IMR-90 (cell line): ENCODE data around the gene DCAF6. TPM values are rescaled to one million over a fixed set of nuclear protein-coding genes. Genes with fewer than 3 reads are reported as not detected.
A peak's percentile ranks its signal among the peaks of the same experiment; 100 is the strongest.

ENCODE experiments used
- ATAC-seq: fragments of 200-7000 bp; cut with Tn5 transposase; 2 replicates; pipeline ENCODE4 v1.9.1; 2020; ENCODE audit warnings: low read depth, mild to moderate bottlenecking, moderate library complexity
- BruUV-seq: library from RNA; stranded (reverse); fragments of 400-500 nt; replicated peaks from 2 replicates; lab custom pipeline; 2021; lab: Mats Ljungman, UMichigan
- CTCF ChIA-PET: fragments of 300-600 bp; formaldehyde crosslinking; extraction: SDS; loops from one replicate; lab custom pipeline; 2021; ENCODE audit warnings: antibody characterized with exemption; lab: Yijun Ruan, JAX
- POLR2A ChIA-PET: fragments of 300-600 bp; sonication (Branson Sonifier 250); formaldehyde crosslinking; loops from one replicate; lab custom pipeline; 2022; ENCODE audit warnings: antibody characterized with exemption; ENCODE audit not compliant: unreplicated experiment; lab: Charles Lee
- DNase-seq: peaks from one replicate; pipeline ENCODE4 v3.0.0; 2013
- H2AFZ ChIP-seq: replicated peaks from 2 replicates; pipeline ENCODE3; 2013; ENCODE audit warnings: low read length, mild to moderate bottlenecking; ENCODE audit not compliant: poor library complexity
- H2AK5ac ChIP-seq: 2 replicates; pipeline ENCODE4 v1.6.1; 2013; ENCODE audit warnings: low read depth, low read length, inconsistent platforms
- H2AK9ac ChIP-seq: replicated peaks from 2 replicates; pipeline ENCODE3; 2013; ENCODE audit warnings: mild to moderate bottlenecking, low read depth, low read length, moderate library complexity; ENCODE audit not compliant: poor library complexity
- H2BK120ac ChIP-seq: 2 replicates; pipeline ENCODE4 v1.6.1; 2013; ENCODE audit warnings: low read depth, low read length, inconsistent platforms
- H2BK15ac ChIP-seq: 3 replicates; pipeline ENCODE4 v1.6.1; 2013; ENCODE audit warnings: low read depth, low read length, inconsistent platforms
- H2BK20ac ChIP-seq: 2 replicates; pipeline ENCODE4 v1.6.1; 2013; ENCODE audit warnings: low read depth, mild to moderate bottlenecking, inconsistent platforms, low read length, moderate library complexity
- H2BK5ac ChIP-seq: 2 replicates; pipeline ENCODE4 v1.6.1; 2013; ENCODE audit warnings: mild to moderate bottlenecking, low read depth, low read length, inconsistent platforms; ENCODE audit not compliant: poor library complexity, severe bottlenecking
- H3K14ac ChIP-seq: replicated peaks from 2 replicates; pipeline ENCODE4 v1.6.1; 2013; ENCODE audit warnings: low read depth, low read length, inconsistent platforms
- H3K18ac ChIP-seq: 2 replicates; pipeline ENCODE4 v1.6.1; 2013; ENCODE audit warnings: low read depth, low read length, control low read depth
- H3K23ac ChIP-seq: 2 replicates; pipeline ENCODE4 v1.6.1; 2013; ENCODE audit warnings: low read depth, low read length, inconsistent platforms
- H3K27ac ChIP-seq: 2 replicates; pipeline ENCODE4 v1.5.1; 2013; ENCODE audit warnings: mild to moderate bottlenecking, control low read depth, low read length; ENCODE audit not compliant: insufficient read depth
- H3K27me3 ChIP-seq: 2 replicates; pipeline ENCODE4 v1.6.1; 2013; ENCODE audit warnings: low read length; ENCODE audit not compliant: control insufficient read depth, insufficient read depth
- H3K36me3 ChIP-seq: 2 replicates; pipeline ENCODE4 v1.6.1; 2013; ENCODE audit warnings: low read length, mixed read lengths; ENCODE audit not compliant: control insufficient read depth, insufficient read depth
- H3K4ac ChIP-seq: 2 replicates; pipeline ENCODE4 v1.6.1; 2013; ENCODE audit warnings: low read depth, low read length, inconsistent platforms
- H3K4me1 ChIP-seq: 2 replicates; pipeline ENCODE4 v1.6.1; 2013; ENCODE audit warnings: low read length, mixed read lengths; ENCODE audit not compliant: control insufficient read depth, insufficient read depth
- H3K4me2 ChIP-seq: 2 replicates; pipeline ENCODE4 v1.6.1; 2013; ENCODE audit warnings: low read depth, mild to moderate bottlenecking, control low read depth, low read length, moderate library complexity
- H3K4me3 ChIP-seq: 2 replicates; pipeline ENCODE4 v1.5.1; 2013; ENCODE audit warnings: low read depth, mild to moderate bottlenecking, control low read depth, low read length, moderate library complexity; ENCODE audit not compliant: insufficient read depth
- H3K56ac ChIP-seq: 2 replicates; pipeline ENCODE4 v1.6.1; 2013; ENCODE audit warnings: low read length, inconsistent platforms; ENCODE audit not compliant: insufficient read depth; ENCODE audit errors: extremely low read depth
- H3K79me1 ChIP-seq, 2 experiments: 2 replicates each; pipeline ENCODE4 v1.6.1; 2013; ENCODE audit warnings: low read length in 2 of 2, inconsistent platforms in 1 of 2, low read depth in 1 of 2
- H3K9ac ChIP-seq: 2 replicates; pipeline ENCODE4 v1.6.1; 2013; ENCODE audit warnings: low read depth, low read length, control low read depth
- H3K9me1 ChIP-seq: 2 replicates; pipeline ENCODE4 v1.6.1; 2013; ENCODE audit warnings: low read length, inconsistent platforms; ENCODE audit not compliant: insufficient read depth
- H3K9me3 ChIP-seq: 2 replicates; pipeline ENCODE4 v1.6.1; 2013; ENCODE audit warnings: low read length; ENCODE audit not compliant: control insufficient read depth, insufficient read depth
- H4K20me1 ChIP-seq: 2 replicates; pipeline ENCODE4 v1.6.1; 2013; ENCODE audit warnings: low read length, inconsistent platforms; ENCODE audit not compliant: insufficient read depth
- H4K5ac ChIP-seq: 2 replicates; pipeline ENCODE4 v1.6.1; 2013; ENCODE audit warnings: mild to moderate bottlenecking, low read depth, low read length, control low read depth
- H4K8ac ChIP-seq, 2 experiments: 2 replicates each; pipeline ENCODE4 v1.6.1; 2013; ENCODE audit warnings: low read depth in 2 of 2, low read length in 2 of 2, control low read depth in 1 of 2, inconsistent platforms in 1 of 2
- H4K91ac ChIP-seq: 2 replicates; pipeline ENCODE4 v1.6.1; 2013; ENCODE audit warnings: low read depth, low read length, inconsistent platforms; ENCODE audit not compliant: insufficient read depth
- BHLHE40 ChIP-seq: fragments of 150-350 bp; IDR thresholded peaks from 2 replicates; pipeline ENCODE4 v1.6.1; 2016; ENCODE audit warnings: mild to moderate bottlenecking, low read depth, low read length
- CEBPB ChIP-seq: IDR thresholded peaks from 2 replicates; pipeline ENCODE4 v1.6.1; 2012; ENCODE audit warnings: low read depth, low read length, improper control_type of control experiment
- CHD1 ChIP-seq: IDR thresholded peaks from 2 replicates; pipeline ENCODE4 v1.6.1; 2012; ENCODE audit warnings: low read depth, low read length, improper control_type of control experiment
- CTCF ChIP-seq: conservative IDR thresholded peaks from 2 replicates; pipeline ENCODE4 v1.5.1; 2012; ENCODE audit warnings: mild to moderate bottlenecking, low read depth, low read length, improper control_type of control experiment
- ELK1 ChIP-seq: fragments of 150-350 bp; IDR thresholded peaks from 2 replicates; pipeline ENCODE4 v1.6.1; 2016; ENCODE audit warnings: low read depth, mild to moderate bottlenecking, low read length, moderate library complexity, borderline replicate concordance
- FOS ChIP-seq: fragments of 150-350 bp; IDR thresholded peaks from 2 replicates; pipeline ENCODE4 v1.6.1; 2016; ENCODE audit warnings: low read depth, low read length
- MAFK ChIP-seq: IDR thresholded peaks from 2 replicates; pipeline ENCODE4 v1.6.1; 2012; ENCODE audit warnings: low read depth, low read length, improper control_type of control experiment
- MAZ ChIP-seq: IDR thresholded peaks from 2 replicates; pipeline ENCODE4 v1.6.1; 2012; ENCODE audit warnings: low read depth, mild to moderate bottlenecking, low read length, improper control_type of control experiment, moderate library complexity, borderline replicate concordance
- MXI1 ChIP-seq: IDR thresholded peaks from 2 replicates; pipeline ENCODE4 v1.6.1; 2012; ENCODE audit warnings: low read depth, mild to moderate bottlenecking, low read length, moderate library complexity, borderline replicate concordance
- NFE2L2 ChIP-seq: fragments of 150-350 bp; IDR thresholded peaks from 2 replicates; pipeline ENCODE4 v1.6.1; 2016; ENCODE audit warnings: low read depth, mild to moderate bottlenecking, low read length
- POLR2A ChIP-seq: IDR thresholded peaks from 2 replicates; pipeline ENCODE4 v1.6.1; 2012; ENCODE audit warnings: mild to moderate bottlenecking, low read depth, low read length
- RAD21 ChIP-seq: IDR thresholded peaks from 2 replicates; pipeline ENCODE4 v1.6.1; 2012; ENCODE audit warnings: low read length, improper control_type of control experiment
- RCOR1 ChIP-seq: IDR thresholded peaks from 2 replicates; pipeline ENCODE4 v1.6.1; 2012; ENCODE audit warnings: mild to moderate bottlenecking, low read length, improper control_type of control experiment; ENCODE audit not compliant: insufficient replicate concordance
- RFX5 ChIP-seq: IDR thresholded peaks from 2 replicates; pipeline ENCODE4 v1.8.0; 2012; ENCODE audit warnings: low read depth, mild to moderate bottlenecking, low read length, moderate library complexity
- SMC3 ChIP-seq: fragments of 150-350 bp; IDR thresholded peaks from 2 replicates; pipeline ENCODE4 v1.6.1; 2016; ENCODE audit warnings: low read depth, mild to moderate bottlenecking, antibody characterized with exemption, low read length, moderate library complexity
- USF2 ChIP-seq: fragments of 150-350 bp; IDR thresholded peaks from 2 replicates; pipeline ENCODE4 v1.6.1; 2017; ENCODE audit warnings: mild to moderate bottlenecking, antibody characterized with exemption, low read length, low read depth
- WGBS, 2 experiments: methylation state at CpG; one replicate each; pipeline versions ENCODE4 v1.1.5 to v1.1.7; 2013; ENCODE audit warnings: missing lambda C conversion rate in 2 of 2; ENCODE audit not compliant: insufficient read length in 1 of 2; ENCODE audit errors: extremely low coverage in 2 of 2; 5-methylcytosine and 5-hydroxymethylcytosine counted together
- dilution Hi-C: fragments of 300-500 bp; cut with HindIII; formaldehyde crosslinking; loops from one replicate; pipeline ENCODE4 v1.14.3; 2018; ENCODE audit warnings: low sequenced_read_pairs; ENCODE audit not compliant: unreplicated experiment
- in situ Hi-C: fragments of 300-500 bp; cut with MboI; formaldehyde crosslinking; loops from 3 replicates; pipeline ENCODE4 v1.14.3; 2019; ENCODE audit warnings: low sequenced_read_pairs, inconsistent platforms, mixed read lengths
- intact Hi-C: fragments of 100-400 bp; cut with micrococcal nuclease; formaldehyde crosslinking; loops from 2 replicates; pipeline ENCODE4 v1.10.0; 2022
- polyA plus RNA-seq, 3 experiments: library from polyadenylated mRNA; depleted of rRNA; stranded (reverse); fragments of >200 nt; gene quantifications; 2 replicates each; pipeline ENCODE4 v1.2.3, GENCODE V29; 2012; ENCODE audit warnings: low replicate concordance in 1 of 3
- total RNA-seq: library from RNA; depleted of rRNA; stranded (reverse); fragments of >200 nt; gene quantifications from 2 replicates; pipeline ENCODE4 v1.2.3, GENCODE V29; 2012

DCAF6 gene
- total and polyA plus RNA-seq, 2 of the 4 experiments (the other 2 are of a cell fraction) = 60.4 to 88.7 TPM

- H2BK5ac ChIP-seq = peak overlapping the region; percentile 81
- no TSS peak for BruUV-seq
- peak overlapping the region; percentile 99 for H2AFZ ChIP-seq
- no peaks in the 10 kb centered on the region for H3K4me1 ChIP-seq
- no peak overlapping the region for H2BK20ac ChIP-seq
- no CpG with 5 or more reads among the region's 5 CpGs for WGBS, 2 experiments
- H3K4me3 ChIP-seq = peak overlapping the region; percentile 98
- no peak overlapping the region for H3K4ac ChIP-seq
- no peak overlapping the region for H4K5ac ChIP-seq
- peak overlapping the region; percentile 65 for H3K4me2 ChIP-seq
- dilution Hi-C loops (no loop called here), in situ Hi-C loops (no loop called here), intact Hi-C loops (loop anchor here (2.0 to 5.0 kb wide), 5 partner anchors 115 to 290 kb away; partner anchors contain the start of gene SFT2D2)
- no peaks in the 10 kb centered on the region for H3K9me3 ChIP-seq
- no peak overlapping the region for H2BK15ac ChIP-seq
- H3K9me1 ChIP-seq = no peaks in the 10 kb centered on the region
- 0 out of 2 replicates have a peak overlapping the region, but pooled peaks have one; percentile 71 for H3K14ac ChIP-seq
- no peaks in the 10 kb centered on the region for H3K27me3 ChIP-seq
- no peak overlapping the region for H2AK9ac ChIP-seq
- H3K27ac ChIP-seq = peak overlapping the region; percentile 89; the same call in 1 of the 2 replicates
- peak overlapping the region in 1 of 2 experiments; percentile 7; a peak in 1 of 4 replicates for H4K8ac ChIP-seq
- H3K23ac ChIP-seq = peak overlapping the region; percentile 93; the same call in 1 of the 2 replicates
- no peak overlapping the region for H4K91ac ChIP-seq
- H2BK120ac ChIP-seq = peak overlapping the region; percentile 44; the same call in 1 of the 2 replicates
- peaks cover 3% of the 10 kb centered on the region; the same call in 1 of the 2 replicates for H3K36me3 ChIP-seq
- peaks cover 28% of the 10 kb centered on the region; the same call in 1 of the 2 replicates for H4K20me1 ChIP-seq
- no peak for DNase-seq
- TF ChIP-seq ELK1 (no peak), POLR2A (no peak), MAFK (no peak), USF2 (no peak), RFX5 (no peak), RAD21 (no peak), NFE2L2 (no peak), MXI1 (no peak), FOS (no peak), BHLHE40 (no peak), MAZ (no peak), RCOR1 (no peak), CHD1 (no peak), CEBPB (no peak), SMC3 (no peak), CTCF (no peak)
- peak overlapping the region; percentile 95 for H3K56ac ChIP-seq
- H3K9ac ChIP-seq = peak overlapping the region; percentile 97
- no peak overlapping the region for H2AK5ac ChIP-seq
- H3K18ac ChIP-seq = peak overlapping the region; percentile 7; the same call in 1 of the 2 replicates
- peaks cover 0 to 27% of the 10 kb centered on the region in 2 experiments; a peak in 3 of 4 replicates for H3K79me1 ChIP-seq
- no peak for ATAC-seq
- ChIA-PET CTCF (interaction anchor here (0.6 to 1.0 kb wide), 2 partner anchors 145 to 280 kb away, joined by 3 to 5 read pairs; no protein-coding TSS in a partner anchor), POLR2A (interaction anchor here (1.2 kb wide), 1 partner anchor 116 kb away, joined by 3 read pairs; no protein-coding TSS in a partner anchor)
Measured at GRCh38 chr1:167937709-167938010, 1.2 kb downstream of the DCAF6 start.
